Measurements from ENCODE around the gene DAB1.

DAB1 gene

GRCh38 chr1:56979986-56980755, 443.7 kb downstream of the DAB1 start:
- DNase-seq (ENCODE audit: low read depth in 2 of 2): no peak

GRCh38 chr1:56978819-56979218, 445.0 kb downstream of the DAB1 start:
- DNase-seq (ENCODE audit: low read depth in 2 of 2): no peak

GRCh38 chr1:56977910-56978309, 445.9 kb downstream of the DAB1 start:
- no peak for DNase-seq (ENCODE audit: low read depth in 2 of 2)

- DNase-seq (ENCODE audit: low read depth in 2 of 2): no peak
Observed at GRCh38 chr1:56975446-56975845, 448.4 kb downstream of the DAB1 start.

GRCh38 chr1:56973923-56974742, 449.7 kb downstream of the DAB1 start:
- no peak for DNase-seq (ENCODE audit: low read depth in 2 of 2)

GRCh38 chr1:56972976-56973375, 450.9 kb downstream of the DAB1 start:
- no peak for DNase-seq (ENCODE audit: low read depth in 2 of 2)

GRCh38 chr1:56970280-56970679, 453.6 kb downstream of the DAB1 start:
- no peak for DNase-seq (ENCODE audit: low read depth in 2 of 2)

- DNase-seq (ENCODE audit: low read depth in 2 of 2): no peak
Observed at GRCh38 chr1:56968878-56969495, 454.9 kb downstream of the DAB1 start.

GRCh38 chr1:56967900-56968832, 455.7 kb downstream of the DAB1 start:
- no peak for DNase-seq (ENCODE audit: low read depth in 2 of 2)

GRCh38 chr1:56967355-56967754, 456.5 kb downstream of the DAB1 start:
- DNase-seq (ENCODE audit: low read depth in 2 of 2): no peak

GRCh38 chr1:56966698-56966999, 457.2 kb downstream of the DAB1 start:
- no peak for DNase-seq (ENCODE audit: low read depth in 2 of 2)

GRCh38 chr1:56965916-56966697, 457.8 kb downstream of the DAB1 start, which contains the start of gene C8B:
C8B (minus strand) TSS chr1:56966015; CDS start chr1:56965948, 67 bp downstream.
- no peak for DNase-seq (ENCODE audit: low read depth in 2 of 2)

GRCh38 chr1:56965191-56965590, 458.7 kb downstream of the DAB1 start:
- DNase-seq (ENCODE audit: low read depth in 2 of 2): no peak

GRCh38 chr1:56964349-56965017, 459.4 kb downstream of the DAB1 start:
- no peak for DNase-seq (ENCODE audit: low read depth in 2 of 2)

GRCh38 chr1:56963667-56964066, 460.2 kb downstream of the DAB1 start:
- DNase-seq (ENCODE audit: low read depth in 2 of 2): no peak

- DNase-seq (ENCODE audit: low read depth in 2 of 2): no peak
Observed at GRCh38 chr1:56961426-56961825, 462.4 kb downstream of the DAB1 start.

- DNase-seq (ENCODE audit: low read depth in 2 of 2): no peak
Observed at GRCh38 chr1:56958526-56958925, 465.3 kb downstream of the DAB1 start.

- DNase-seq (ENCODE audit: low read depth in 2 of 2): no peak
Observed at GRCh38 chr1:56957931-56958330, 465.9 kb downstream of the DAB1 start.

GRCh38 chr1:56954664-56955063, 469.2 kb downstream of the DAB1 start:
- no peak for DNase-seq (ENCODE audit: low read depth in 2 of 2)

- DNase-seq (ENCODE audit: low read depth in 2 of 2): no peak
Observed at GRCh38 chr1:56953386-56953785, 470.5 kb downstream of the DAB1 start.

Data from stimulated activated CD8-positive, alpha-beta memory T cell treated with anti-CD3 and anti-CD28 coated beads, Interleukin-15, amount 100 ng/mL, for 4 hours (primary cell).